GM12892 (cell line): ENCODE data around the gene ERGIC1.

Experiments
- POLR2A ChIP-seq: IDR thresholded peaks from 2 replicates; pipeline ENCODE4 v1.6.1; 2011; ENCODE audit warnings: low read depth, low read length, control low read depth
- POLR2AphosphoS5 ChIP-seq: IDR thresholded peaks from 2 replicates; pipeline ENCODE4 v1.6.1; 2011; ENCODE audit warnings: low read depth, low read length, control low read depth
- TAF1 ChIP-seq: IDR thresholded peaks from 2 replicates; pipeline ENCODE4 v1.6.1; 2011; ENCODE audit warnings: low read depth, mild to moderate bottlenecking, control low read depth, low read length, borderline replicate concordance

DNA sequence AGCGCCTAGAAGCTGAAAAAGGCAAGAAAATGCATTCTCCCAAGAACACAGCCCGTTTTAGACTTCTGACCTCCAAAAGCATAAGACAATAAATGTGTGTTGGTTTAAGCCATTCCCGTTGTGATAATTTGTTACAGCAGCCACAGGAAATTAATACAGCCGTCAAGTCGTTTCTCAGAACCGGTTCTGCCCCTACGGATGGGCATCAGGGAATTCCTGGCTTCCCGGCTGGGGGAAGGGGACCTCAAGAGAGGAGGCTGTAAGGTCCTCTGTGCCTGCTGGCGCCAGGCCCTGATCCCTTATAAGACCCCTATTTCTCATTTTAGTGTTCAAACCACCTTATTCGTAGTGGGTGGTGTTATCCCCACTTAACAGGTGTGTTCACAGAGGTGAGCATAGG lies 74.6 kb downstream of the ERGIC1 start:
- TF ChIP-seq POLR2A (no peak), POLR2AphosphoS5 (no peak), TAF1 (no peak)
